ENCODE measurements around the gene SLC35A3.
"Not testable (repeated sequence)": the region's sequence is repeated elsewhere in the genome, so short reads cannot be mapped to it uniquely, and the experiment has no call there.

The SLC35A3 gene

DNA sequence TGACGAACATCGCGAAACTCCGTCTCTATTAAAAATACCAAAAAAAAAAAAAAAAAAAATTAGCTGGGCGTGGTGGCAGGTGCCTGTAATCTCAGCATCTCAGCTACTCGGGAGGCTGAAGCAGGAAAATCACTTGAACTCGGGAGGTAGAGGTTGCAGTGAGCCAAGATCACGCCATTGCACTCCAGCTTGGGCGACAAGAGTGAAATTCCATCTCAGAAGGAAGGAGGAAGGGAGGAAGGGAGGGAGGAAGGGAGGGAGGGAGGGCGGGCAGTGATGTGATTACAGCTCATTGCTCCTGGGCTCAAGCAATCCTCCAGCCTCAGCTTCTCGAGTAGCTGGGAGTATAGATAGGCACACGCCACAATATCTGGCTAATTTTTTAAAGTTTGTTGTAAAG lies 7.5 kb downstream of the SLC35A3 start:
- not testable (repeated sequence) for DNase-seq

DNA sequence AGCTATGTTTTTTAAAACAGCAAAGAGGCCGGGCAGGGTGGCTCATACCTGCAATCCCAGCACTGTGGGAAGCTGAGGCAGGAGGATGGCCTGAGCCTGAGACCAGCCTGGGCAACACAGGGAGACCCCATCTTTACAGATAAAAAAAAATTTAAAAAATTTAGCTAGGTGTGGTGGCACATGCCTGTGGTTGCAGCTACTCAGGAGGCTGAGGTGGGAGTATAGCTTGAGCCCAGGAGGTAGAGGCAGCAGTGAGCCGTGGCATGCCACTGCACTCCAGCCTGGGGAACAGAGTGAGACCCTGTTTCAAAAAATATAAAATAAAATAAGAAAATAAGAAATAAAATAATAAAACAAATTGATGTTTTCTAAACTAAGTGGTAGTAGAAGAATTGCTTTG lies 8.4 kb downstream of the SLC35A3 start:
- DNase-seq: no peak

DNA sequence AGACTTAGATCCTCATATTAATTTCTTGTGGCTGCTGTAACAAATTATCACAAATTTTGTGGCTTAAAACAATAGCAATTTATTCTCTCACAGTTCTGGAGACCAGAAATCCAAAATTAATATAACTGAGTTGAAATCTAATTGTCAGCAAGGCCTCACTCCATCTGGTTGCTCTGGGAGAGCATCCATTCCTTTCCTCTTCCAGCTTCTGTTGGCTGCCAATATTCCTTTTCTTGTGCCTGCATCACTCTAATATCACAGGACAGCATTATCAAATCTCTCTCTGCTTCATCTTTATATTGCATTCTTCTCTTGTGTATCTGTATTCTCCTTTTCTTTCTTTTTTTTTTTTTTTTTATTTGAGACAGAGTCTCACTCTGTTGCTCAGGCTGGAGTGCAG lies 9.3 kb downstream of the SLC35A3 start:
- no peak for DNase-seq

DNA sequence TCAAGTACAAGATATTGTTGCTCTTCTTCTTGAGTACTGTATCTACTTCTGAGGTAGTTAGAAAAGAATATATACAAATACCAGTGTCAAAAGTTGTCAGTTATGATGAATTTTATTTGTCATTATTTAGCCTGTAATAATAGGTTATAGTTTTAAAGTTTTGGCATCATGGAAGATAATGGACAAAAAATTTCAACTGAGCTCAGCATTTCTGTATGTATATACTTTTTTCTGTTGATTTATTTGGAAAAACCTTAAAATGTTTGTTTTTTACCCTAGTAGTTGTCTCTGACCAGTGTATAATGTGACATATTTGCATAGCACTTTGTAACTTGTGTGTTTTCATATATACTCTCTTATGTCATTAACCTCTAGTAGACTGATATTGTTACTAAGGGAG lies 11.1 kb downstream of the SLC35A3 start:
- no peak for DNase-seq

DNA sequence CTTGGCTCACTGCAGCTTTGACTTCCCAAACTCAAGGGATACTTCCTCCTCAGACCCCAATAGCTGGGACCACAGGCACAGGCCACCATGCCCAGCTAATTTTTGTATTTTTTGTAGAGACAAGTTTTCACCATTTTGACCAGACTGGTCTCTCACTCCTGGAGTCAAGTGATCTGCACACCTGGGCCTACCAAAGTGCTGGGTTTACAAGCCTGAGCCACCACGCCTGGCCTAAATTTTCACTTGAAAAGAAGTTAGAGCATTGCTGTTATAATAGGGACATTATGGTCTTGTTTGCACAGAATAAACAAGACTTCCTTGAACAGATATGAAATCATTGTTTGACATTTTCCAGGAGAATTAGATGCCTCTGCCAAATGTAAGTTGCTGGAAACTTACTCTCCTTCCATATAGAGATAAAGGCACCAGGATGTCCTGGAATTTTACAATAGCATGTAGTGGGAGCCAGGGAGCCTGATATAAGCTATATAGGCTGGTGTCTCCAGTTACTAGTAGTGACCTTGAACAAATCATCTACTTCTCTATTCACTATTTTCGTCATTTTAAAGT lies 16.9 kb downstream of the SLC35A3 start:
- no peak for DNase-seq

- no peak for DNase-seq
Measured at GRCh38 chr1:99988210-99988765, 18.5 kb downstream of the SLC35A3 start.

GRCh38 chr1:99992044-99992722 lies 22.4 kb downstream of the SLC35A3 start:
- no peak for DNase-seq

DNA sequence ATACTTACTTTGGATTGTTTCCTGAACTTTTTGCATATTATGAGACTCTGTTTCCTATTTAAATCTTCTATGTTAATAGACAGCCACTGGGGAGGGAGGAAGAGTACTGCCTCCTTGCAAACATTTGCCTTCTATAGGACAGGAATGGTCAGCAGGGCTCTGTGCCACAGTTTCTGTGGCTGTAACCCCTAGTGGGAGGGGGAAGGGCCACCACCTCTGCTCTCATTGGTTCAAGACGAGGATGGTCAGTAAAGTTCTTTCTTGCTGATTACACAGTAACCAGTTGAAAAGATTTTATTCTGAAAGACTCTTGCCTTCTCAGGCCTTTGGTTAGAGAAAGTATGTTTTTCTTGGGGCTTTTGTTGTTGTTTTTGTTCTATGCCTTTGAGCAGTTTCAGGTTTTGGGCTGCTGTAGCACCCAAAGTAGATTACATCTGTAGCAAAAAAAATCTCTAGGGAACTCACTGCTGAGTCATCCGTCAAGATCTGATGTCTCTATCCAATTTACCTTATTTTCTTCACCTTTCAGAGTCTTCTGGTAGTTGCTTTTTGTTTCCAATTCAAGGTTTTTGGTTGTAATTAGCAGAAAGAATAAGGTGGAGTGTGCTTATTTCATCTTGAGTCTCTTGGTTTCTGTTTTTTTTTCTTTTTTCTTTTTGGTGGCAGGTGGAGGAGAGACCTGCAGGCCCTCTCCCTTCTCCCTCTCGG lies 23.1 kb downstream of the SLC35A3 start:
- DNase-seq: no peak

DNA sequence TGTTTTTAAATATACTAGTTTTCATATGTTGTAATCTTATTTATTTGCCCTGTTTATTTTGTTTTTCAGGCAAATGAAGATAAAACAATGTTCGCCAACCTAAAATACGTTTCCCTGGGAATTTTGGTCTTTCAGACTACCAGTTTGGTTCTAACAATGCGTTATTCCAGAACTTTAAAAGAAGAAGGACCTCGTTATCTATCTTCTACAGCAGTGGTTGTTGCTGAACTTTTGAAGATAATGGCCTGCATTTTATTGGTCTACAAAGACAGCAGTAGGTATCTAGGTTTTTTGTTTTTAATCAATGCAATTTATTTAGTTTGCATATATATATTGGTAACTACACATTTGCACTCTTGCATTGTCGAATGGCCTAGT lies 23.7 kb downstream of the SLC35A3 start:
- no peak for DNase-seq

GRCh38 chr1:99994496-99994895 lies 24.7 kb downstream of the SLC35A3 start:
- no peak for DNase-seq

- DNase-seq: no peak
Measured at GRCh38 chr1:99996951-99997350, 27.2 kb downstream of the SLC35A3 start.

DNA sequence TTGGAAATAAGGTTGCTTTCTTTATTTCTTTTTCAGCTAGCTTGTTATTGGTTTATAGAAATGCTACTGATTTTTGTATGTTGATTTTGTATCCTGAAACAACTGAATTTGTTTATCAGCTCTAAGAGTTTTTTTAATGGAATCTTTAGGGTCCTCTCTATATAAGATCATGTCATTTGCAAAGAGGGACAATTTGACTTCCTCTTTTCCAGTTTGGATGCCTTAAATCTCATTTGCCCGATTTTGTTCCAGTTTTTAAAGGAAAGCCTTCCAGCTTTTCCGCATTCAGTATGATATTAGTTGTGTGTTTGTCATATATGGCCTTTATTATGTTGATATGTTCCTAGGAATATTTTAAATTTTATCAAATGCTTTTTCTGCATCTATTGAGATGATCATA lies 31.7 kb downstream of the SLC35A3 start:
- DNase-seq: no peak

GRCh38 chr1:100005424-100005823 lies 35.6 kb downstream of the SLC35A3 start:
- DNase-seq: no peak

GRCh38 chr1:100006688-100007087 lies 36.9 kb downstream of the SLC35A3 start:
- no peak for DNase-seq

DNA sequence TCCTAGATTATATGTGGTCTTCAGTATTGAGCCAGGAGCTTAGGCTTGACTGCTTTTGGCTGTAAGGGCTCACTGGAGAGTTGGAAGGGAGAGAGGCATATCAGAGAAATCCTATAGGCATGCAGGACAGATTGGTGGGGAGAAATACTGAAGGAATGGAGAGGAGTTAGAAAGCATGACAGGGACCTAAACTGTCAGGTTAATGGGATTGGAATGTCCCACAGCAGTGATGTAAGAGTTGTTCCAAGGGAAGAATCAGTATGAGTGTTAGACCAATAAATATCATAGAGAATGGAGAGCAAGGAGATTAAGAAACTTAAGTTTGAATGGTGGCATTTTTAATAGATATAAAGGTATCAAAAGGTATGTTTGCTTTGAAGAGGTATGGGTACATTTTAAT lies 39.7 kb downstream of the SLC35A3 start:
- DNase-seq: no peak

- DNase-seq: no peak
Measured at GRCh38 chr1:100010804-100011203, 41.0 kb downstream of the SLC35A3 start.

DNA sequence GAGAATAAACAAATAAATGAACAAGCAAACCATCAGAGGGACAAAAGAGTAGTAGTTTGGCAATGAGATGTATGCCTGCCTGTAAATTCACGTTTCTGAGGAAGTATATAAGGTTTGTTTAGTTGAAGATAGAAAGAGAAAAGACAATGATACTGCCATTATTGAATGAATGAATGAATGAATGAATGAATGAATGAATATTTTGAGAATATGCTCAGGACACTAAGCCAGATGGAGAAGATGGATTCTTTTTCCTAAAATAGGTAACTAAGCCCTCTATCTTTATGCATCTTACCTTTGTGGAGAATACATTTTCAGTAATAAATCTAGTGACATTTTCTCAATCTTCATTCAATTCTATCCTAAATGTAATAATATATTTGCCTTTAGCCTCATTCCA lies 49.4 kb downstream of the SLC35A3 start:
- DNase-seq: no peak

DNA sequence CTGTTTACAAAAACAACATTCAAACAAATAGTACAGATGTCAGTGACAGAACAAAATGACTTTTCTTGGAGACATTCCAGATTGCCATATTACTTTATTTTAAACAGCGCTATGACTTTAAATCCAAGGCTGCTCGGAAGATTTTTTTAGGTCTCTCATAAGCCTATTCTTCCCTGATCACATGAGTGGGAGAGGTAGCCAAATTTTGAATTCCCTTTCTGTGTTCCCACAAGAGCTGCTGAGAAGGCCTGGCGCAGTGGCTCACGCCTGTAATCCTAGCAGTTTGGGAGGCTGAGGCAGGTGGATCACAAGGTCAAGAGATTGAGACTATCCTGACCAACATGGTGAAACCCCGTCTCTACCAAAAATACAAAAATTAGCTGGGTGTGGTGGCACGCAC lies 53.7 kb downstream of the SLC35A3 start:
- DNase-seq: no peak

DNA sequence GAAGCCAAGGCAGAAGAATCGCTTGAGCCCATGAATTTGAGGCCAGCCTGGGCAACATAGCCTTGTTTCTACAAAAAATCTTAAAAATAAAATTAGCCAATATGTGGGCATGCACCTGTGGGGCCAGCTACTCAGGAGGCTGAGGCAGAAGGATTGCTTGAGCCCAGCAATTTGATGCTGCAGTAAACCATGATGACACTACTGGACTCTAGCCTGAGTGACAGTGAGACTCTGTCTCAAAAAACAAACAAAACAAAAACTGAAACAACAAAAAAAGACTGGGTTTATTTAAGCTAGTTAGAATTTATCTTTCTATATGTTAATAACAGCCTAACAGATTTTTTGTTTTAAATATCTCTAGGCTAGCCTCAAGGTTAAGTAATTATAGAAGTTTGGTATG lies 57.4 kb downstream of the SLC35A3 start:
- no peak for DNase-seq

- DNase-seq: no peak
Measured at GRCh38 chr1:100028765-100029164, 59.0 kb downstream of the SLC35A3 start.

GRCh38 chr1:100034470-100034869 lies 64.7 kb downstream of the SLC35A3 start:
- peak; percentile 51 for DNase-seq

GRCh38 chr1:100035214-100035613 lies 65.4 kb downstream of the SLC35A3 start:
- DNase-seq: no peak

DNA sequence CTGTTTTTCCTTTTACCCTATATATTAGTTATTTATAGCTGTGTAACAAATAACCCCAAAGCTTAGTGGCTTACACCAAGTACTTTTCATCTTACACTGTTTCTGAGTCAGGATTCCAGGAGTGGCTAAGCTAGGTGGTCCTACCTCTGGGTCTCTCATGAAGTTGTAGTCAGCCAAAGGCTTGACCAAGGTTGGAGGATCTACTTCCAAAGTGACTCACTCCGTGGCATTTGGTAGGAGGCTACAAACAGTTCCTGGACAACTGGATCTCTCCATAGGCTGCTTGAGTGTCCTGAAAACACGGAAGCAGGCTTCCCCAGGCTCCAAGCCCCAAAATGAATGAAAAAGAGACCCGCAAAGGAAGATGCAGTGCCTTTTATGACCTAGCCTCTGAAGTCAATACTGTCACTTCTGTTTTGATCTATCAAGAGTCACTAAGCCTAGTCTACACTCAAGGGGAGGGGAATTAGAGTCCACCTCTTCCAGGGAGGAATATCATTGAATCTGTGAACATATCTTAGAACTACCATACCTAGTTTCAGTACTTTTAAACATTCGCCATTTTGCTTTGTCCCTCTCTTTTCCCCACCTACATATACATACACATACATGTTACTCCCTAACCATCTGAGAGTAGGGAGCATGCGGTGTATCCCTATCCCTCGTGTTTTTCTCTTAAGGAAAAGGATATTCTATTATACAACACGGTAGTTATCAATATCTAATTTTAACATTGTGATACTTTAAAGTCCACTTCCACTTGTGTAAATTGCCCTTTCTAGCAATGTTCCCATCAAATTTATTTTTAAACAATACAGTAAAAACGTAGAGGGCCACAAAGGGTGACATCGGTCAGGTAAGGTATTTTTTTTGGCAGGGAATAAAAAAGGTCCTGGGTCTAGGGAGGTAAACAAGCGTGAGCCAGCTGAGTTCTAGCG lies 67.2 kb downstream of the SLC35A3 start:
- no peak for DNase-seq
